Neural progenitor cell (in vitro differentiated cells): ENCODE results near the gene PRDM11.

Experiments used
- EZH2 ChIP-seq: fragments of 200-600 bp; sonication (generic); IDR thresholded peaks from 2 replicates; pipeline ENCODE4 v1.6.1; 2017; ENCODE audit warnings: antibody characterized with exemption, mild to moderate bottlenecking, moderate library complexity
- TF ChIP-seq, protein P1 (sequence below): fragments of 200-600 bp; sonication (generic); IDR thresholded peaks from 2 replicates; pipeline ENCODE4 v1.5.1; 2017; ENCODE audit warnings: antibody characterized with exemption, mild to moderate bottlenecking

DNA sequence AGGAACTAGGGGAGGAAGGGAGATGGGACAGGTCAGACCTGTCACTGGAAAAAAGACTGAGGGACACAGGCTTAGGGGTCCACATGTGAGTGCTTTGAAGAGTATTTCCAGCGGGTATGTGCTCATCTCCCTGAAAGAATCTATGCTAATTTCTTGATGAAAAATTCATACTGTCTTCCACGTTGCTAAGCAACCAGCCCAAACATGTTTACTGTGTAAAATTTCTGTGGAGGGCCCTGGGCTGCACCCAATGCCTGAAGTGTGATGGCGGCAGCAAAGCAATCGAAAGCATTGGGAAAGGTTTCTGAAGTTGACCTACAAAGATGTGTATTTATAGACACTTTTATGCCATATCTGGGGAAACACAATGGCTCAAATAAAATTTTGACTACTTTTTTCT lies 132.3 kb downstream of the PRDM11 start:
- TF ChIP-seq, protein P1, sequence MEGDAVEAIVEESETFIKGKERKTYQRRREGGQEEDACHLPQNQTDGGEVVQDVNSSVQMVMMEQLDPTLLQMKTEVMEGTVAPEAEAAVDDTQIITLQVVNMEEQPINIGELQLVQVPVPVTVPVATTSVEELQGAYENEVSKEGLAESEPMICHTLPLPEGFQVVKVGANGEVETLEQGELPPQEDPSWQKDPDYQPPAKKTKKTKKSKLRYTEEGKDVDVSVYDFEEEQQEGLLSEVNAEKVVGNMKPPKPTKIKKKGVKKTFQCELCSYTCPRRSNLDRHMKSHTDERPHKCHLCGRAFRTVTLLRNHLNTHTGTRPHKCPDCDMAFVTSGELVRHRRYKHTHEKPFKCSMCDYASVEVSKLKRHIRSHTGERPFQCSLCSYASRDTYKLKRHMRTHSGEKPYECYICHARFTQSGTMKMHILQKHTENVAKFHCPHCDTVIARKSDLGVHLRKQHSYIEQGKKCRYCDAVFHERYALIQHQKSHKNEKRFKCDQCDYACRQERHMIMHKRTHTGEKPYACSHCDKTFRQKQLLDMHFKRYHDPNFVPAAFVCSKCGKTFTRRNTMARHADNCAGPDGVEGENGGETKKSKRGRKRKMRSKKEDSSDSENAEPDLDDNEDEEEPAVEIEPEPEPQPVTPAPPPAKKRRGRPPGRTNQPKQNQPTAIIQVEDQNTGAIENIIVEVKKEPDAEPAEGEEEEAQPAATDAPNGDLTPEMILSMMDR, result no peak
- TF ChIP-seq EZH2, result no peak
